NB4 (cell line): Measurements from ENCODE around the gene PDE8A.

ENCODE experiments used
- DNase-seq: peaks from one replicate; pipeline ENCODE4 v3.0.0; 2010; ENCODE audit warnings: low read depth
- H3K4me3 ChIP-seq: one replicate; pipeline ENCODE4 v1.5.1; 2011; ENCODE audit warnings: mild to moderate bottlenecking, low read depth, low read length, moderate library complexity
- CTCF ChIP-seq: IDR thresholded peaks from one replicate; pipeline ENCODE4 v1.5.1; 2012; ENCODE audit warnings: low read depth, low read length
- MYC ChIP-seq: IDR thresholded peaks from 2 replicates; pipeline ENCODE4 v1.6.1; 2011; ENCODE audit warnings: low read depth, low read length
- POLR2A ChIP-seq: IDR thresholded peaks from 2 replicates; pipeline ENCODE4 v1.6.1; 2011; ENCODE audit warnings: mild to moderate bottlenecking; ENCODE audit not compliant: insufficient read length; ENCODE audit errors: extremely low read depth
- TF ChIP-seq, protein P1 (sequence below): IDR thresholded peaks from 2 replicates; pipeline ENCODE4 v1.6.1; 2011; ENCODE audit warnings: low read depth, low read length

Gene PDE8A

DNA sequence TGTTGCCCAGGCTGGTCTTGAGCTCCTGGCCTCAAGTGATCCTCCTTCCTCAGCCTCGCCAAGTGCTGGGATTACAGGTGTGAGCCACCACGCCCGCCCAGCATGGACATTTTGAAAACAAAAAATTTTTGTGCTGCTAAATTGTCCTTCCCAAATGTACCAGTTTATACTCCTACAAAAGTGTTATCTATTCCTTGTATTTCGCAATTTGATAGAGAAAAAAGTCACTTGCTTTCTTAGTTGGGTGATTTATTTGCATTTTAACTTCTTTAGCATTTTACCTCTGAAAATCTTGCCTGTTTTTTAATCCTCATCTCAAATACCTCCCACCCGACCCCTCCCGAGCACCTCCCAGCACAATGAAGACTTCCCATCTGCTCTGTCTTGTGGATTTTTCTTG is 46.8 kb downstream of the PDE8A start:
- DNase-seq, result no peak
- H3K4me3 ChIP-seq, result no peak overlapping the region
- TF ChIP-seq POLR2A, result no peak
- no peak for TF ChIP-seq MYC
- TF ChIP-seq, protein P1, sequence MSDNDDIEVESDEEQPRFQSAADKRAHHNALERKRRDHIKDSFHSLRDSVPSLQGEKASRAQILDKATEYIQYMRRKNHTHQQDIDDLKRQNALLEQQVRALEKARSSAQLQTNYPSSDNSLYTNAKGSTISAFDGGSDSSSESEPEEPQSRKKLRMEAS, result no peak
- TF ChIP-seq CTCF, result no peak

- no peak for DNase-seq
- H3K4me3 ChIP-seq, result no peak overlapping the region
- TF ChIP-seq, protein P1, result no peak
- TF ChIP-seq MYC (no peak), CTCF (no peak), POLR2A (no peak)
Observed at GRCh38 chr15:85029221-85029620, 47.6 kb downstream of the PDE8A start.

GRCh38 chr15:85030301-85030929 is 48.8 kb downstream of the PDE8A start:
- H3K4me3 ChIP-seq, result no peak overlapping the region
- DNase-seq, result no peak
- TF ChIP-seq MYC (no peak), CTCF (no peak), POLR2A (no peak)
- TF ChIP-seq, protein P1, result no peak

GRCh38 chr15:85031086-85031943 is 49.7 kb downstream of the PDE8A start:
- DNase-seq, result no peak
- H3K4me3 ChIP-seq, result no peak overlapping the region
- no peak for TF ChIP-seq CTCF
- no peak for TF ChIP-seq MYC
- no peak for TF ChIP-seq POLR2A
- TF ChIP-seq, protein P1, result no peak

DNA sequence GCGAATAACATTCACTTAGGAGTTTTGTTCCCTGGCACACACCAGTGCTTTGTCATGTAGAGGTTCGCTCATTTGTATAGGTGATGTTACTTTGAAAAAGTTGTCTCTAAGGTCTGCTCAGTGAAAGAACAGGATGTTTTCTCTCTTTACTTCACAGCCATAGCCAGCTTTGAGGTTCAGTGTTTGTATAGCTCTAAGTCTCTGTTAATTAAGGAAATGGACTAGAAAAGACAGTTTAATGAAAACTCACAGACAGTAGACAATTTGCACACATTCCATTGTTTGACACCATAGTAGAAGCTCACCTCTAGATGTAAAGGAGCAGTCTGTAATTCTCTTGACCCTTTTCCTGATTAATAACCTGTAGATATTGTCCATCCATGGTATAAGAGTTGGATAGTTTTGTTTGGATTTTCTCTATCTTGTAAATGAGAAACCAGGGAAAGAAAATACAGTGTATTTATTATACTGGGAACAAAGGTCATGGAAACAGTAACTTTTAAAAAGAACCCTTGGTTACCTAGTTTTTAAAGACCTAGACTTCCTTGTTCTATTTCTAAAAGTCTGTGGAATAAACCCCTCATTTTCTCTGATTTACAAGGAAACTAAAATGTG is 50.4 kb downstream of the PDE8A start:
- H3K4me3 ChIP-seq, result no peak overlapping the region
- DNase-seq, result no peak
- TF ChIP-seq MYC (no peak), POLR2A (no peak), CTCF (no peak)
- TF ChIP-seq, protein P1, result no peak
